Naive thymus-derived CD8-positive, alpha-beta T cell (primary cell): ENCODE measurements around the gene IQGAP3. TPM values are rescaled to one million over a fixed set of nuclear protein-coding genes. Genes with fewer than 3 reads are reported as not detected.

Source experiments
- ATAC-seq, 2 donors: fragments of 150-1000 bp; cut with Tn5 transposase in 1 of 2; sonication (Bioruptor Pico), chemical (Tn5 transposase) in 1 of 2; 1 replicate in 1 of 2; 2 replicates in 1 of 2; pipeline ENCODE4 v1.10.0; 2021; ENCODE audit warnings: mild to moderate bottlenecking in 2 of 2, moderate library complexity in 2 of 2
- POLR2A ChIA-PET: fragments of 350-600 bp; sonication (Branson Sonifier 250); formaldehyde crosslinking; loops from one replicate; lab custom pipeline; 2021; ENCODE audit warnings: antibody characterized with exemption; lab: Charles Lee
- DNase-seq, 10 donors: peaks; one replicate each; pipeline versions ENCODE4 v3.0.0 to v3.0.0-alpha.2; 2020 to 2022
- H3K27ac Mint-ChIP-seq, 10 donors: one replicate each; pipeline ENCODE4 v1.8.0; 2020 to 2022; ENCODE audit warnings: mild to moderate bottlenecking in 10 of 10, mixed read lengths in 10 of 10, moderate library complexity in 4 of 10, inconsistent platforms in 1 of 10
- H3K27me3 Mint-ChIP-seq, 5 donors: one replicate each; pipeline ENCODE4 v1.8.0; 2021 to 2022; ENCODE audit warnings: mixed read lengths in 5 of 5
- H3K36me3 Mint-ChIP-seq, 3 donors: one replicate each; pipeline ENCODE4 v1.8.0; 2020 to 2022; ENCODE audit warnings: mixed read lengths in 3 of 3, mild to moderate bottlenecking in 2 of 3, inconsistent platforms in 1 of 3
- H3K4me1 Mint-ChIP-seq, 4 donors: one replicate each; pipeline ENCODE4 v1.8.0; 2021 to 2022; ENCODE audit warnings: mixed read lengths in 4 of 4
- H3K4me3 Mint-ChIP-seq, 10 donors: one replicate each; pipeline ENCODE4 v1.8.0; 2020 to 2022; ENCODE audit warnings: mild to moderate bottlenecking in 10 of 10, mixed read lengths in 10 of 10, moderate library complexity in 6 of 10, inconsistent platforms in 1 of 10
- H3K9me3 Mint-ChIP-seq, 9 donors: one replicate each; pipeline ENCODE4 v1.8.0; 2020 to 2022; ENCODE audit warnings: mixed read lengths in 9 of 9, mild to moderate bottlenecking in 3 of 9, inconsistent platforms in 1 of 9, moderate library complexity in 1 of 9
- polyA plus RNA-seq, 3 donors: library from polyadenylated mRNA; unstranded; fragments of 300-500 nt; fragmentation: Illumina TruSeq; gene quantifications; one replicate each; pipeline ENCODE4 v1.2.3, GENCODE V29; 2021
- total RNA-seq, 8 experiments: library from RNA in 2 of 8; stranded (reverse) in 2 of 8; gene quantifications; one replicate each; pipeline ENCODE4 v1.2.3 and lab custom pipeline; 2021 to 2026

The IQGAP3 gene
- total and polyA plus RNA-seq, 5 experiments from 2014 or later = 0.08 TPM; not detected in 4

DNA sequence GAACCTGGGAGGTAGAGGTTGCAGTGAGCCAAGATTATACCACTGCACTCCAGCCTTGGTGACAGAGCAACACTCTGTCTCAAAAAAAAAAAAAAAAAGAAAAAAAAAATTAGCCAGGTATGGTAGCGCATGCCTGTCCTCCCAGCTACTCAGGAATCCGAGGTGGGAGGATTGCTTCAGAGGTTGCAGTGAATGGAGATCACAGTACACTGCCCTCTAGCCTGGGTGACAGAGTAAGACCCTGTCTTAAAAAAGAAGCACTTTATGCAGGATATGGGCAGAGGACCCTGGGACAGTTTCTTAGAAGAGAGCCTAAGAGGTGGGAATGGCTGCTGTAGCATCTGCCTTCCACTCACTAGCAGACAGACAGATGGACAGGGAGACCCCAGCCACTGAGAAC lies 23.0 kb downstream of the IQGAP3 start:
- Mint-ChIP-seq H3K27me3 (no peaks in the 10 kb centered on the region), H3K9me3 (no peaks in the 10 kb centered on the region), H3K36me3 (no peaks in the 10 kb centered on the region), H3K4me1 (peaks cover 0 to 26% (median 6%) of the 10 kb centered on the region in 4 donors), H3K27ac (peak overlapping the region in 1 of 10 donors; percentile 24), H3K4me3 (no peak overlapping the region)
- ATAC-seq (peak; percentile 39 to 41), DNase-seq (no peak)
- POLR2A ChIA-PET = interaction anchor here (1.5 kb wide), 1 partner anchor 45 kb away, joined by 3 read pairs; no protein-coding TSS in a partner anchor

DNA sequence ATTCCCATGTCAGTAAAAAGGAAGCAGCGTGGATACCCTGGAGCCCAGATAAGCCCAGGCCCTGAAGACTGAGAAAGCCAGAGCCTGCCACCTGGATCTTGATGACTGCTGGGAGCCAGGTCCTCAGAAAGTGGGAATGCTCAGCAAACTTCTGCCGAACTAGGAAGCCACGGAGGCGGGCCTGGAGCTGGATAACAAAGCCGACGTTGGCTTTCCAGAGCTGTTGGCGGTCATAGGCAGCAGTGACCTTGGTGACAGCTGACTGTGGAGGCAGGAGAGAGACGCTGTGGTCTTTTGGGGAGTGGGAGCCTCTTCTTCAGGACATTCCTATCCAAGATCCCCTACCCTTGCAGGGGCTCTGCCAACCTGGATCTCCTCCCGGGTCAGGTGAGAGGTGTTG lies 24.4 kb downstream of the IQGAP3 start:
- Mint-ChIP-seq H3K4me1 (peaks cover 0 to 22% (median 4%) of the 10 kb centered on the region in 4 donors), H3K27me3 (no peaks in the 10 kb centered on the region), H3K9me3 (no peaks in the 10 kb centered on the region), H3K27ac (no peak overlapping the region), H3K4me3 (no peak overlapping the region), H3K36me3 (no peaks in the 10 kb centered on the region)
- POLR2A ChIA-PET = interaction anchor here (1.9 kb wide), 1 partner anchor 23 kb away, joined by 5 read pairs; no protein-coding TSS in a partner anchor
- ATAC-seq = no peak
- no peak for DNase-seq

DNA sequence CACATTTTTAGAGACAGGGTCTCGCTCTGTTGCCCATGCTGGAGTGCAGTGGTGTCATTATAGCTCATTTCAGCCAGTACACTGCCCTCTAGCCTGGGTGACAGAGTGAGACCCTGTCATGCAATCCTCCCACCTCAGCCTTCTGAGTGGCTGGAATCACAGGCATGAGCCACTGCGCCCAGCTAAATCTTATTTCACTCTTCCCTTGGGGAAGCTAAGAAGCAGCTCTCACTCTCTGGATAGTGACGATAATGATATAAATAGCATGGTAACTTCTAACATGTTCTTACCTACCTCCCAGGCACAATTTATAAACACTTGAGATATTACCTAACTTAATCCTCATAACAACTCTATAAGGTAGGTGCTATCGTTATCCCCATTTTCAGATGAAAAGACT lies 24.9 kb downstream of the IQGAP3 start:
- H3K4me1 Mint-ChIP-seq = peaks cover 0 to 19% (median 4%) of the 10 kb centered on the region in 4 donors
- no peaks in the 10 kb centered on the region for H3K27me3 Mint-ChIP-seq
- POLR2A ChIA-PET = interaction anchor here (1.9 kb wide), 1 partner anchor 22 kb away, joined by 5 read pairs; no protein-coding TSS in a partner anchor
- ATAC-seq (no peak), DNase-seq (no peak)
- H3K9me3 Mint-ChIP-seq = no peaks in the 10 kb centered on the region
- no peak overlapping the region for H3K27ac Mint-ChIP-seq
- no peak overlapping the region for H3K4me3 Mint-ChIP-seq
- no peaks in the 10 kb centered on the region for H3K36me3 Mint-ChIP-seq

DNA sequence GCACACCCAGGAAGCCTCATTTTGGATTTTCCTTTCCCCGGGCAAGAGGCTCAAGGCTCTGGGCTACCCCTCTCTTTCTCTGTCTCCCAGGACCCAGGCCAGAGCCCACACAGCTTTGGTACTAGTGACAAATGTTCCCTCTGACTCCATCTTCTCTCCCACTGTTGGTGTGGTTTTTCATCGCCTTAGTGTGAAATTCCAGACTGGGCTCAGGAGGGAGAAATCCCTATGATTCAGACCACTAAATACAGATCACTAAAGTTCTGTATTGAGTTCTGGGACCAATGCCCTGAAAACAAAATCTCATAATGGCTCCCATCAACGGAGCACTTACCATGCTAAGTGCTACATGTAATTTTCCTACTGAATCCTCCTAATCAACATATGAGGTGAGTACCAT lies 26.1 kb downstream of the IQGAP3 start:
- DNase-seq (no peak), ATAC-seq (no peak)
- no peak overlapping the region for H3K4me3 Mint-ChIP-seq
- H3K9me3 Mint-ChIP-seq = no peaks in the 10 kb centered on the region
- H3K27me3 Mint-ChIP-seq = no peaks in the 10 kb centered on the region
- no peaks in the 10 kb centered on the region for H3K36me3 Mint-ChIP-seq
- H3K4me1 Mint-ChIP-seq = peaks cover 0 to 7% (median 3%) of the 10 kb centered on the region in 4 donors
- no peak overlapping the region for H3K27ac Mint-ChIP-seq
- POLR2A ChIA-PET = interaction anchor here (1.9 kb wide), 1 partner anchor 21 kb away, joined by 5 read pairs; no protein-coding TSS in a partner anchor

DNA sequence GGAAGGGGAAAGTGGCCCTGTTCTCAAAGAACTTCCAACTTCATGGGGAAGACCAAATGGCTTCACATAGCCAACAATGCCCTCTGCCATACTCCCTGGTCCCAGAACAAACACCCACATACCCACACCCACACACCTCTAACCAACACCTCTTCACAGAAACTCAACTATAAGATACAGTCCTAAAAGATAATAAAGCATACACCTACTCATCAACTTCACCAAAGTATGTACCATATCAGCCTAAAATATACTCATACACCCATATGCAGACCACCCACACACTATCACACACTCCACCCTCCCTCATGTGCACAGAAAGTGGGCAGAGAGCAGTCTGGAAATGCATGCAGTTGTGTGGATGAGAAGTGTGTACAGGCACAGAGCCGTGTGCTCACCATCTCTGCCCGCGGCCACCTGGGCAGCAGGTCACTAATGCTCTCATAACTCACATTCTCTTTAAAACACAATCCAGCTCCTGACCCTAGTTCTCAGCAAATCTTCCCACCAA lies 27.7 kb downstream of the IQGAP3 start:
- DNase-seq = no peak
- Mint-ChIP-seq H3K36me3 (no peaks in the 10 kb centered on the region), H3K27me3 (no peaks in the 10 kb centered on the region), H3K9me3 (no peaks in the 10 kb centered on the region), H3K27ac (peak overlapping the region in 1 of 10 donors; percentile 43), H3K4me1 (peaks cover 0 to 6% (median 3%) of the 10 kb centered on the region in 4 donors), H3K4me3 (no peak overlapping the region)
- no peak for ATAC-seq
- POLR2A ChIA-PET = no interaction called here

DNA sequence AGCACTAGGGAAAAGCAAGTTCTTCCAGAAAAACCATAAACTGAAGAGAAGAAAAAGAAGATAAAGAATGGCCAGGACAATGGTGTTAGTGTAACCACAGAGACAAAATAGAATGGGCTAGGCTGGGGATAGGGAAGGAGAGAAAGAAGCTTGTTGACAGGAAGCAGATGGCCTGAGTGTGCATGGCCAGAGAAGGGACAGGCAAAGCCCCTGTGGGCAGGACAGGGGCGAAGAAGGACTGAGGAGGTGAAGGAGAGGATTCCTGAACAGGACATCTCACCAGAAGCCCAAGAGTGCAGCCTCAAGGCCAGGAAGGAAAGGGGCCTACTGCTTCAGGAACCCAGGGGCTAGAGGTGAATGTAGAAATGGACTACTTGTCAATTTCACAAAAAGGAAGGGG lies 29.3 kb downstream of the IQGAP3 start:
- DNase-seq (no peak), ATAC-seq (no peak)
- POLR2A ChIA-PET = no interaction called here
- no peaks in the 10 kb centered on the region for H3K27me3 Mint-ChIP-seq
- no peaks in the 10 kb centered on the region for H3K9me3 Mint-ChIP-seq
- H3K27ac Mint-ChIP-seq = peak overlapping the region in 4 of 10 donors; percentile 15 to 58 (median 52)
- peaks cover 3 to 10% (median 7%) of the 10 kb centered on the region in 4 donors for H3K4me1 Mint-ChIP-seq
- H3K36me3 Mint-ChIP-seq = no peaks in the 10 kb centered on the region
- no peak overlapping the region for H3K4me3 Mint-ChIP-seq

DNA sequence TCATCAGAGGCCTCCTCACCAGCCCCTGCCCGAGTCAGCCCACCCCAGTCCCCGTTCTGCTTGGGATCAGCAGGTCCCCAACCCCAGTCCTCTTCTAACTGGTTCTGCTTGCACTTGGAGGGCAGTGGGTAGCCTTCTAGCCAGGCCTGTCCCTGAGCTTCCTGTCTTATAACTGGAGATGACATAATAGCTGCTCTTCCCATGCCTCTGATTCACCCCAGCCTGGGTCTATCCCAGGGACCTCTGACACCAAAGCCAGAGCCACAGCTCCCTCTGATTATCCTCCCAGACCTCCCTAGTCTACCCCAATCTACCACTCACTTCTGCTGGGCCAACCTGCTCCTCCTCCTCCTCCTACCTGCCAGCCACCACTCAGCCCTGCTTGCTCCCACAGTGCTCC lies 31.4 kb downstream of the IQGAP3 start:
- POLR2A ChIA-PET = interaction anchor here (0.6 to 1.2 kb wide), 2 partner anchors 36 to 40 kb away, joined by 3 read pairs; partner anchors contain the start of gene MEF2D
- no peaks in the 10 kb centered on the region for H3K9me3 Mint-ChIP-seq
- peak overlapping the region in 4 of 10 donors; percentile 22 to 69 (median 38) for H3K27ac Mint-ChIP-seq
- H3K4me1 Mint-ChIP-seq = peaks cover 3 to 10% (median 7%) of the 10 kb centered on the region in 4 donors
- no peak overlapping the region for H3K4me3 Mint-ChIP-seq
- no peaks in the 10 kb centered on the region for H3K36me3 Mint-ChIP-seq
- DNase-seq (no peak), ATAC-seq (no peak)
- peaks cover 0 to 2% (median 0%) of the 10 kb centered on the region in 5 donors for H3K27me3 Mint-ChIP-seq

DNA sequence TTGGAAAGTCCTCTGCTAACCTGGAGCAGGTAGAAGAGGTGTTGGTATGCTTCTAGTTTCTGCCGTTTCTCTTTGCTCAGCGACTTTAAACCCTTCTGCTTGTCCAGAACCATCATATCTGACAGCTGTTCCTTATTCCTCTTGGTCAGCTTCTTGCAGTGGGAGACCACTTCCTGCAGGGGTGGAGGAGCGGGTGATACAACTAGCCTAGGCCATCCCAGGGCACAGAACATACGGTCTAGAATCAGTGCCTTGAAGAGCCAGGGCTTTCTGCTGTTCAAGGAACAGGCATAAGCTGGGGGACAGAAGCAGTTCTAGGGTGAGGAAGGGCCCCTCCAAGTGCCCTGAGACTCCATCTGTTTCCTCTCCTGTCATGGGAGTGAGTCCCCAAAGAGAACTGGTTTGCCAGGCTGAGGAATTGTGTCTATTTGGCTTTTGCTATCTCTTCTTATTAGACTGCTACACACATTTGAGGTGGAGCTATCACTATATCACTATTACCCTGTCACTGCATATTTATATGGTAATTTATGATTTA lies 32.5 kb downstream of the IQGAP3 start:
- H3K4me3 Mint-ChIP-seq = no peak overlapping the region
- peaks cover 0 to 2% (median 0%) of the 10 kb centered on the region in 5 donors for H3K27me3 Mint-ChIP-seq
- ATAC-seq (no peak), DNase-seq (no peak)
- POLR2A ChIA-PET = interaction anchor here (1.2 kb wide), 2 partner anchors 15 to 35 kb away, joined by 3 read pairs; no protein-coding TSS in a partner anchor
- H3K9me3 Mint-ChIP-seq = no peaks in the 10 kb centered on the region
- H3K4me1 Mint-ChIP-seq = peaks cover 3 to 10% (median 7%) of the 10 kb centered on the region in 4 donors
- no peak overlapping the region for H3K27ac Mint-ChIP-seq
- no peaks in the 10 kb centered on the region for H3K36me3 Mint-ChIP-seq

DNA sequence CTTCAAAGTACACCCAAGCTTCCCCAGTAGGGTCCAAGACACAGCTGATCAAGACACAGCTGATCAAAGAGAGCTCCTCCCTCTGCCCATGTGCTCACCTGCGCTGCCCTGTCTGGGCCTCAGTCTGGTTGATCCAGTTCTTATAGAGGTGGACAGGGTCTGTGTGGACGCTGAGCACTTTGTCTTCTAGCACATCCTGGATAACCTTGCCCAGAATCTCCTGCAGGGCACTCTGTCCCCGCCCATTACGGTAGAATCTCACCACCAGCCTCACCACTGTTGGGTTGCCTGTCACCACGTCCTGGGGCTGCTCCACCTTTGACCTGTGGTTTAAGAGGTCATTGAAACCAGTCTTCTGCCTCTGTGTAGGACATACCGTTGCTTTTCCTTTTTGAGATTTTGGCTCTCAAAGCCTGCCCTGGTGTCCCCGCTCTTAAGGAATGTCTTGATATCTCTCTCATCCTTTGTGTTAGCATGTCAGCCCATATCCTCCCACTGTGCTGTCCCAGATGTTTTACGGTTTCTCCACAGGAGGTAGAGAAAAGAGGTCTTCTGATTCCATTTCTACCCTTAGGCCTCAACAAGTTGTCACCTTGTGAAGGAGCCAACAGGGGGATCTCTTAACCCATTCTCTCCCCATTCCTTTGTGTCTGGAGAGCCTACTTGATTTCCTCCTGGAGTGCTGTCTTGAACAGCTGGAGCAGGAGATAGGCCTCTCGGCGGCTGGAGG lies 33.5 kb downstream of the IQGAP3 start:
- POLR2A ChIA-PET = no interaction called here
- peaks cover 3 to 10% (median 5%) of the 10 kb centered on the region in 4 donors for H3K4me1 Mint-ChIP-seq
- ATAC-seq (no peak), DNase-seq (no peak)
- no peaks in the 10 kb centered on the region for H3K9me3 Mint-ChIP-seq
- H3K27me3 Mint-ChIP-seq = peaks cover 0 to 2% (median 0%) of the 10 kb centered on the region in 5 donors
- no peak overlapping the region for H3K4me3 Mint-ChIP-seq
- no peak overlapping the region for H3K27ac Mint-ChIP-seq
- H3K36me3 Mint-ChIP-seq = no peaks in the 10 kb centered on the region

DNA sequence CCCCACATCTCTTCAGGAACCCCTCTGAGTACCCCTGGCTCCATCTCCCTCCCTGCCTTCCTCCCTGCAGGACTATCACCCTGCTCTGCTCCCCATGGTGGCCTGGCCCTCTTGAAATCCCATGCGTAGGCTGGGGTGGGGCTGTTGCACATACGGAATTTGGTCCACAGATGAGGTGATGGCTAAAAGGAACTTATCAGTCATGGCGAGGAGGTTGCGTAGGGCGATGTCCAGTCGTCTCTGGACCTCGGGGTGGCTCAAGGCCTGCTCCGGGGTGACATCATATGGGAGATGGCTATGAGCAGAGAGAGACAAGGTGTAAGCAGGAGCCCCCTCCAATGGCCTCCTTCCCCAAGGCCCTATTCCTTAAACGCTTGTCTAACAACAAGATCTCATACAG lies 35.3 kb downstream of the IQGAP3 start:
- no peak overlapping the region for H3K4me3 Mint-ChIP-seq
- no peaks in the 10 kb centered on the region for H3K36me3 Mint-ChIP-seq
- no peaks in the 10 kb centered on the region for H3K9me3 Mint-ChIP-seq
- DNase-seq = no peak
- peak overlapping the region in 2 of 10 donors; percentile 33 to 38 for H3K27ac Mint-ChIP-seq
- H3K4me1 Mint-ChIP-seq = peaks cover 0 to 10% (median 4%) of the 10 kb centered on the region in 4 donors
- ATAC-seq = no peak
- POLR2A ChIA-PET = no interaction called here
- peaks cover 0 to 2% (median 0%) of the 10 kb centered on the region in 5 donors for H3K27me3 Mint-ChIP-seq

DNA sequence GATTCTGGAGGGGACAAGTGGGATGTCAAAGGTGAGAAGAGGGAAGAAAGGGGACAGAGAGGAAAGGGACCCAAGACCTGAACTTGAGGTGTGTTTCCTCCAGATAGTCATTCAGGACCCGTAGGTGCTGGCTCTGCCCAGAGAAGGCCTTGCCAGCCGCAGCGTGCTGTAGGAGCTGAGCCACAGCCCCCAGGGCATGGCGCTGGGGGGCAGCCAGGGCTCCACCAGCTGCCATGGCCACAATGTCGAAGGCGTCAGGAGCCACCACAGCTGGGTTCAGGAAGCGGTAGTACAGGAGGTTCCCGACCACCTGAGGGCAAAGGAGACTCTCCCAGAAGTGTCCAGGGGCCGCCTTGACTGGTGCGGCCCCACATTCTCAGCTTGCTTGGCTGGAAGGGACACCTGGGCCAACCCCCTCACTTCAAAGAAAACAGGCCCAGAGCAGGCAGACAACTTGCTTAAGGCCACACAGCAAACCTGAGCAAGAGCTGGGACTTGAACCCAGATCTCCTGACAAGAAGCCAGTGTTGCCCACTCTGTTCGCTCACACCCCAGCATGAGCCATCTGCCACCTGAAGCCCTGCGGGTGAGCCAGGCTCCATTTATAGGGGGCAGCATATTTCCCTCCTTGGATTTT lies 37.8 kb downstream of the IQGAP3 start:
- H3K27ac Mint-ChIP-seq = no peak overlapping the region
- no peaks in the 10 kb centered on the region for H3K9me3 Mint-ChIP-seq
- ATAC-seq (no peak), DNase-seq (no peak)
- H3K4me1 Mint-ChIP-seq = peaks cover 0 to 10% (median 4%) of the 10 kb centered on the region in 4 donors
- POLR2A ChIA-PET = interaction anchor here (0.6 to 1.3 kb wide), 2 partner anchors 17 to 31 kb away, joined by 3 to 4 read pairs; no protein-coding TSS in a partner anchor
- peaks cover 0 to 2% (median 0%) of the 10 kb centered on the region in 5 donors for H3K27me3 Mint-ChIP-seq
- no peak overlapping the region for H3K4me3 Mint-ChIP-seq
- H3K36me3 Mint-ChIP-seq = no peaks in the 10 kb centered on the region

DNA sequence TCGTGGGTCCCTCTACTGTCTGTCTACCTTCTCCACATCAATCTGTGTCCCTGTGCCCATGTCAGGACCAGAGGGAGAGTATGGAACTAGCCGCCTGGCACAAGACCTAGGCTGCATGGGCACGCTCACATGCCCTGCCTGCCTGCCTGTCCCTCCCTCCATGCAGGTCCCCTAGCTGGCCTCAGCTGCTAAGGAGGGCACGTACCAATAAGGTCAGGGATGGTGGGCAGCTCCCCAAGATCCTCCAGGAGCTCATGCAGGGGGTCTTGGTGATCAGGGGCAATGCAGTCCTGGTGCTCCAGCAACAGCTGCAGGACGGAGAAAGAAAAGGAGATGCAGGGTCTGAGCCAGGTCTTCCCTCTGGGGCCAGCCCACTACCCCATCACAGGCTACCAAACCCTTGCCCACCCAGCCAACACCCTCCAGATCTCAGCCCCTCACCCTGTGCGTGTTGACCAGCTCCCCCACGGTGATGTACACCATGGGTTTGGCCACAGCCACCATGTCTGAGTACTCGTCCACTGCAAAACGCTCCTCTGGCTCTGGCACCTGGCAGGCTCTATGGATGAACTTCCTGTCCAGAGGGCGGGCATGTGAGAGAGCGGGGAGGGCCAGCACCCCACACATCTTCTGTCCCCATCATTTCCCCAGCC lies 38.7 kb downstream of the IQGAP3 start:
- Mint-ChIP-seq H3K9me3 (no peaks in the 10 kb centered on the region), H3K27ac (peak overlapping the region in 4 of 10 donors; percentile 7 to 82 (median 58)), H3K27me3 (peaks cover 0 to 2% (median 0%) of the 10 kb centered on the region in 5 donors), H3K4me3 (no peak overlapping the region), H3K36me3 (no peaks in the 10 kb centered on the region), H3K4me1 (peaks cover 2 to 8% (median 5%) of the 10 kb centered on the region in 4 donors)
- POLR2A ChIA-PET = interaction anchor here (1.3 kb wide), 1 partner anchor 30 kb away, joined by 4 read pairs; no protein-coding TSS in a partner anchor
- ATAC-seq (no peak), DNase-seq (no peak)
